GM06990 (cell line): ENCODE measurements around the gene ACTRT2.

Experiments used
- DNase-seq: peaks from one replicate; pipeline ENCODE4 v3.0.0-alpha.2; 2011; ENCODE audit not compliant: insufficient read length; ENCODE audit errors: extremely low read depth
- H3K27me3 ChIP-seq: replicated peaks from 2 replicates; pipeline ENCODE4 v1.6.0; 2011; ENCODE audit warnings: low read length; ENCODE audit not compliant: control insufficient read depth, insufficient read depth
- H3K36me3 ChIP-seq: 2 replicates; pipeline ENCODE4 v1.5.1; 2011; ENCODE audit warnings: low read length; ENCODE audit not compliant: control insufficient read depth, insufficient read depth
- H3K4me3 ChIP-seq: replicated peaks from 2 replicates; pipeline ENCODE4 v1.5.1; 2011; ENCODE audit warnings: low read depth, mild to moderate bottlenecking, control low read depth, low read length
- TF ChIP-seq, protein P1 (sequence below): IDR thresholded peaks from 2 replicates; pipeline ENCODE4 v1.5.1; 2011; ENCODE audit warnings: low read length, control low read depth, mild to moderate bottlenecking, inconsistent platforms; ENCODE audit not compliant: insufficient read depth, poor library complexity, severe bottlenecking

Gene ACTRT2

DNA sequence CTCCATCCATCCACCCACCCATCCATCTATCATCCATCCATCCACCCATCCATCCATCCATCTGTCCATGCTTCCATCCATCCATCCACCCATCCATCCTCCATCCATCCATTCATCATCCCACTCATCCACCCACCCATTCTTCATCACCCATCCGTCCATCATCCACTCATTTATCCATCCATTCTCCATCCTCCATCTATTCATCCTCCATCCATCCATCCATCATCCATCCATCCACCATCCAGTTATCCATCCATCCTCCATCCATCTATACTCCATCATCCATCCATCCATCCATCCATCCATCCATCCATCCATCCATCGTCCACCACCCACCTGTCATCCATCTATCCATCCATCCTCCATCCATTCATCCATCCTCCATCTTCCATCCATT is 32.1 kb upstream of the ACTRT2 start:
- H3K4me3 ChIP-seq, result no peak overlapping the region

DNA sequence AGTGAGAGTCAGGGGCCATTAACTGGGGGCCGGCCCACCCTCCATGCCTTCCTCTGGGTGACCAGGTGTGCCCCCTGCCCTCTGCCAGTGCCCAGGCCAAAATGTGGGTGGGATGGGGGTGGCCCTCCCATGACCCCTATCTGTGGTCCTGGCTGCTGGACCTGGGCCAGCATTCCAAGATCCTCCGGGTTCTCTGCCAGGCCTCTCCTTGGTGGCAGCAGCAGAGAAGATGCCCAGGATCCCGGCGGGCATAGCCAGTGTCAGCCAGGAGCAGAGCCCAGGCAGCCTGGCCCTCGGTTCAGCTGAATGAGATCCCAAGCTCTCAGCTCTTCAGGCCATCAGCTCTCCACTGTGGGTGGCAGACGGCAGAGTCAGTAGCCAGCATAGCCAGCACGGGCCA is 31.3 kb upstream of the ACTRT2 start:
- Histone ChIP-seq H3K4me3 (no peak overlapping the region), H3K27me3 (no peaks in the 10 kb centered on the region), H3K36me3 (no peaks in the 10 kb centered on the region)
- TF ChIP-seq, protein P1, sequence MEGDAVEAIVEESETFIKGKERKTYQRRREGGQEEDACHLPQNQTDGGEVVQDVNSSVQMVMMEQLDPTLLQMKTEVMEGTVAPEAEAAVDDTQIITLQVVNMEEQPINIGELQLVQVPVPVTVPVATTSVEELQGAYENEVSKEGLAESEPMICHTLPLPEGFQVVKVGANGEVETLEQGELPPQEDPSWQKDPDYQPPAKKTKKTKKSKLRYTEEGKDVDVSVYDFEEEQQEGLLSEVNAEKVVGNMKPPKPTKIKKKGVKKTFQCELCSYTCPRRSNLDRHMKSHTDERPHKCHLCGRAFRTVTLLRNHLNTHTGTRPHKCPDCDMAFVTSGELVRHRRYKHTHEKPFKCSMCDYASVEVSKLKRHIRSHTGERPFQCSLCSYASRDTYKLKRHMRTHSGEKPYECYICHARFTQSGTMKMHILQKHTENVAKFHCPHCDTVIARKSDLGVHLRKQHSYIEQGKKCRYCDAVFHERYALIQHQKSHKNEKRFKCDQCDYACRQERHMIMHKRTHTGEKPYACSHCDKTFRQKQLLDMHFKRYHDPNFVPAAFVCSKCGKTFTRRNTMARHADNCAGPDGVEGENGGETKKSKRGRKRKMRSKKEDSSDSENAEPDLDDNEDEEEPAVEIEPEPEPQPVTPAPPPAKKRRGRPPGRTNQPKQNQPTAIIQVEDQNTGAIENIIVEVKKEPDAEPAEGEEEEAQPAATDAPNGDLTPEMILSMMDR, result no peak
- DNase-seq, result no peak

More for the DNA sequence above, 32.1 kb upstream of the ACTRT2 start:
- Histone ChIP-seq H3K36me3 (no peaks in the 10 kb centered on the region), H3K27me3 (no peaks in the 10 kb centered on the region)
- DNase-seq, result no peak
- TF ChIP-seq, protein P1, result no peak

DNA sequence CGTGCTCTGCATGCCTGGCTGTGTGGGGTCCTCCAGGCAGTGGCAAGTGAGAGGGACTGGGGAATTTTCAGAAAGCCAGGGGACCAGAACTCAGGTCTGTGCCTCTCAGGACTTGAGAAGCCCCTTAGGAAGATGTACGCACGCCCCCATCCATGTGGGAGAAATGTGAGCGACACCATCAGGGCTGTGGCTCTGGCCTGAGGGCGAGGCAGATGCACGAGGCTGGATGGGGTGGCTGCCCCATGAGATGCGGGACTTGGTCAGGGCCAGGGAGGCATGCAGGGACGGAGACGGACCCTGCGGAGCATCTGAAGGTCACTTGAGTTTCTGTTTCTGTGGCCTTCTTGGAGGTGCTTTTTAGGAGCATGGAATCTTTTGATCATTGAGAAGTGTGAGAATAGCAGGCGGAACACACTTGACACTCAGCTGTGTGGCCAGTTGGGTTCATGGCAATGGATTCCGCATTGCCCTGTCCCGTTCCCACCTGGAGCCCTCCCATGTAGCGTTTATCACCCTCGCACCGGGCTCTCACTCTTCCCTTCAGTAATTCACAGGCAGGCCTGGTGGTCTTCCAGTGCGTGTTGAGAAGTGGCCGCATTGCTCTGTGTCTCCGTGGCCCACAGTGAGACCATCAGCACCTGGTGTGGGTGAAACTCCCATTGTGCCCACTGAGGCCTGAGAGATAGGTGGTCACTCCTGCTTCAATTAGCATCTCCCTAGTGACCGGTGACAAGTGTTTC is 30.7 kb upstream of the ACTRT2 start:
- H3K27me3 ChIP-seq, result no peaks in the 10 kb centered on the region

DNA sequence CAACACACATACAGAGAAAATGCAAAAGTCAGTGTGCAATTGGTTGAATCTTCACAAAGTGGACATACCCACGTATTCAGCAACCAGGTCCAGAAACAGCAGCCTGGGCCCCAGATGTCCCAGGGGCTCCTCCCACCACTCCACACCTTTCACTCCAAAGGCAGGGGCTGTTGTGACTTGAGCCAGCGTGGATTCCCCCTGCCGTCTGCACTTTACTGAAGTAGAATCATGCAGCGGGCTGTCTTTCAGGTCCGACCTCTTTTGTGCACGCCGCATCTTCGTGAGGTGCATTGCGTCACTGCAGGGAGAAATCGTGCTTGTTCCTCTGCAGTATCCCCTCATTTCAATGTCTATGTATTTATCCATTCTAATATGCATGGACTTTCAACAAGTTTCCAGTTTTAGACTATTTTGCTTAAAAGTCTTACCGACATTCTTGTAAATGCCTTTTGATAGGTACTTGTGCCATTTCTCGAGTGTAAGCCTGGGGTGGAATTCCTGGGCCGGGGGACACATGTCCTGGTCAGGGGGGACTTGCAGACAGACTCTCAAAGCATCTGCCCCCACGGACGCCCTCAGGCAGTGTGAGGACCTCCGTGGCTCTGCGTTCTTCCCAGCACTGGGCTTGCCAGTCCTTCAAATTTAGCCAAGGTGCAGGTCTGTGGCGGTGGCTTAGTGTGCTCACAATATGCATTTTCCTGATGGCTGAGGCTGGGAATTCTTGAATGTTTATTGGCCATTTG is 29.3 kb upstream of the ACTRT2 start:
- H3K4me3 ChIP-seq, result no peak overlapping the region
- no peak for DNase-seq
- H3K27me3 ChIP-seq, result no peaks in the 10 kb centered on the region
- TF ChIP-seq, protein P1, result no peak
- no peaks in the 10 kb centered on the region for H3K36me3 ChIP-seq

More for the DNA sequence above, 30.7 kb upstream of the ACTRT2 start:
- no peak for DNase-seq
- TF ChIP-seq, protein P1, result no peak
- no peaks in the 10 kb centered on the region for H3K36me3 ChIP-seq
- no peak overlapping the region for H3K4me3 ChIP-seq

DNA sequence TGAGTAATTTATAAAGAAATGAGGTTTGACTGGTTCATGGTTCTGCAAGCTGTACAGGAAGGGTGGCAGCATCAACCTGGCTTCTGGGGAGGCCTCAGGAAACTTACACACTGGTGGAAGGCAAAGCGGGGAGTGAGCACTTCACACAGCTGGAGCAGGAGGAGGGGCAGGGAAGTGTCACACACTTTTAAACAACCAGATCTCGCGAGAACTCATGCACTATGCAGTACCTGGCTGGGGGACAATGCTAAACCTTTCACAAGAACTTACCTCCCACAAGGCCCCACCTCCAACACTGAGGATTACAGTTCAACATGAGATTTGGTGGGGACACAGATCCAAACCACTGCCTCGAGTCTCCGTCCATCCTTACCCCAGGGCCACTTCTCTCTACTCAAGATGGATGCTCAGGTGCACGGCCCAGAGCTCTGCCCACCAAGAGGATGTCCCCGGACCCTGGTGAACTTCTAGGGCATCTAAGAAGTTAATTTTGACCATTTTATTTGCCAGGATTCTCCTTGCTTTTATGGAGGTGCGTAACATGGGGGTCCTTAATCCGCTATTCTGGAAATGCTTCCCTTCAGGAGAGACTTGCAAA is 22.7 kb upstream of the ACTRT2 start:
- TF ChIP-seq, protein P1, result no peak
- Histone ChIP-seq H3K36me3 (no peaks in the 10 kb centered on the region), H3K4me3 (no peak overlapping the region), H3K27me3 (no peaks in the 10 kb centered on the region)
- no peak for DNase-seq
